ENCODE results near the gene GGCX.

Gene GGCX

GRCh38 chr2:85516653-85517389 is 44.5 kb downstream of the GGCX start:
- no peak for DNase-seq (ENCODE audit: low read depth)

GRCh38 chr2:85514323-85514722 is 47.0 kb downstream of the GGCX start:
- no peak for DNase-seq (ENCODE audit: low read depth)

- no peak for DNase-seq (ENCODE audit: low read depth)
Measured at GRCh38 chr2:85511008-85511811, 50.1 kb downstream of the GGCX start.

GRCh38 chr2:85506768-85507181 is 54.5 kb downstream of the GGCX start:
- DNase-seq (ENCODE audit: low read depth) = no peak

GRCh38 chr2:85505551-85506238 is 55.6 kb downstream of the GGCX start:
- no peak for DNase-seq (ENCODE audit: low read depth)

GRCh38 chr2:85504778-85505261 is 56.5 kb downstream of the GGCX start:
- no peak for DNase-seq (ENCODE audit: low read depth)

- DNase-seq (ENCODE audit: low read depth) = no peak
Measured at GRCh38 chr2:85503851-85504777, 57.2 kb downstream of the GGCX start.

- DNase-seq (ENCODE audit: low read depth) = no peak
Measured at GRCh38 chr2:85503168-85503850, 58.0 kb downstream of the GGCX start.

- DNase-seq (ENCODE audit: low read depth) = no peak
Measured at GRCh38 chr2:85502720-85503119, 58.6 kb downstream of the GGCX start.

GRCh38 chr2:85501248-85501647 is 60.0 kb downstream of the GGCX start:
- DNase-seq (ENCODE audit: low read depth) = no peak

- no peak for DNase-seq (ENCODE audit: low read depth)
Measured at GRCh38 chr2:85497944-85498630, 63.2 kb downstream of the GGCX start.

- DNase-seq (ENCODE audit: low read depth) = no peak
Measured at GRCh38 chr2:85496436-85496835, 64.9 kb downstream of the GGCX start.

Data from activated T-helper 1 cell treated with Interleukin-2 at 50 U/mL for 16 hours (primary cell).